HEK293T (cell line): ENCODE data around the gene PLXNB3.

Experiments used
- FOXA1 ChIP-seq: fragments of 450-650 bp; IDR thresholded peaks from 2 replicates; pipeline ENCODE4 v1.6.1; 2016; ENCODE audit warnings: mild to moderate bottlenecking
- FOXK2 ChIP-seq: fragments of 450-650 bp; IDR thresholded peaks from 2 replicates; pipeline ENCODE4 v1.6.1; 2016; ENCODE audit warnings: mild to moderate bottlenecking
- FOXM1 ChIP-seq: fragments of 450-650 bp; IDR thresholded peaks from 2 replicates; pipeline ENCODE4 v1.6.1; 2017; ENCODE audit warnings: mild to moderate bottlenecking, borderline replicate concordance
- SP1 ChIP-seq: fragments of 450-650 bp; IDR thresholded peaks from 2 replicates; pipeline ENCODE4 v1.6.1; 2017
- SUZ12 ChIP-seq: fragments of 450-650 bp; IDR thresholded peaks from 2 replicates; pipeline ENCODE4 v1.6.1; 2016; ENCODE audit warnings: mild to moderate bottlenecking
- ZNF384 ChIP-seq: fragments of 450-650 bp; IDR thresholded peaks from 2 replicates; pipeline ENCODE4 v1.6.1; 2016

DNA sequence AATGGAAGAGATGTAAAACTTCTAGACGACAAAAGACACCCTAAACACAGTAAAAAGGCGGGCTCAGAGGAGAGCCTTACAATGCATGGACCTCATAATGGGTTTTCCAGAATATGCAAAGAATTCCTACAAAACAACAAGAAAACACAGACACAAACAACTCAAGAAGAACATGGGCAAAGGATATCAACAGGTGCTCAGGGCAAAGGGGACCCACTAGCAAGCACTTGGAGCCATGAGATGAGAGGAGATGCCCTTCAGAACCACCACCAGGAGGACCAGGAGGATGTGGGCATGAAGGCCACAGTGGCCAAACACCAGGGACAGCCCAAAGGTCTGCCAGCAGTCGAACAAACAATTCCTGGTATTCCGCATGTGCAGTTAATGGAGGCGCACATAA, 49.1 kb downstream of the PLXNB3 start:
- no peak for TF ChIP-seq FOXM1
- TF ChIP-seq ZNF384, result no peak
- TF ChIP-seq FOXA1, result no peak
- TF ChIP-seq SUZ12, result no peak
- no peak for TF ChIP-seq FOXK2
- TF ChIP-seq SP1, result no peak
